Kidney (tissue), 14 donors: ENCODE measurements around the gene CIAO3. TPM values are rescaled to one million over a fixed set of nuclear protein-coding genes. Genes with fewer than 3 reads are reported as not detected.

Source experiments
- DNase-seq, 5 donors: peaks; one replicate each; pipeline ENCODE4 v3.0.0-alpha.2; 2013 to 2020
- FAIRE-seq: peaks from 2 replicates; lab custom pipeline; 2012; peaks lifted over from hg19 to GRCh38; lab: Jason Lieb, UNC
- H3K27ac ChIP-seq, 2 donors: one replicate each; pipeline ENCODE4 v1.7.0; 2013; ENCODE audit warnings: low read depth in 2 of 2, low read length in 2 of 2, inconsistent platforms in 1 of 2
- H3K27me3 ChIP-seq: one replicate; pipeline ENCODE4 v1.7.1; 2013; ENCODE audit warnings: low read length, inconsistent platforms; ENCODE audit not compliant: control insufficient read depth, insufficient read depth
- H3K36me3 ChIP-seq, 3 donors: one replicate each; pipeline versions ENCODE4 v1.7.0 to v1.7.1; 2013; ENCODE audit warnings: low read length in 3 of 3, control low read depth in 1 of 3, inconsistent platforms in 1 of 3; ENCODE audit not compliant: insufficient read depth in 3 of 3, control insufficient read depth in 2 of 3
- H3K4me1 ChIP-seq, 3 donors: one replicate each; pipeline versions ENCODE4 v1.7.0 to v1.7.1; 2013; ENCODE audit warnings: low read length in 3 of 3, inconsistent platforms in 1 of 3, low read depth in 1 of 3; ENCODE audit not compliant: control insufficient read depth in 2 of 3, insufficient read depth in 2 of 3
- H3K4me3 ChIP-seq, 3 donors: one replicate each; pipeline versions ENCODE4 v1.7.0 to v1.8.1; 2013; ENCODE audit warnings: low read length in 3 of 3, control low read depth in 1 of 3, inconsistent platforms in 1 of 3
- H3K9ac ChIP-seq, 3 donors: one replicate each; pipeline versions ENCODE4 v1.7.0 to v1.7.1; 2013; ENCODE audit warnings: low read length in 3 of 3, control low read depth in 1 of 3, inconsistent platforms in 1 of 3
- H3K9me3 ChIP-seq, 3 donors: one replicate each; pipeline versions ENCODE4 v1.7.0 to v1.7.1; 2013; ENCODE audit warnings: low read length in 3 of 3, control low read depth in 1 of 3, inconsistent platforms in 1 of 3; ENCODE audit not compliant: control insufficient read depth in 2 of 3, insufficient read depth in 1 of 3
- intact Hi-C: fragments of 100-400 bp; cut with DNase I; formaldehyde crosslinking; loops from one replicate; pipeline ENCODE4 v1.11.1; 2022
- polyA plus RNA-seq: library from polyadenylated mRNA; stranded (reverse); fragments of 350-450 nt; fragmentation: Illumina TruSeq; extraction: RNeasy Lipid Tissue Mini Kit (QIAGEN cat#74804); gene quantifications from one replicate; pipeline ENCODE4 v1.2.3, GENCODE V29; 2014; ENCODE audit warnings: low read depth, low replicate concordance; ENCODE audit not compliant: insufficient read depth
- total RNA-seq: library from RNA; stranded (reverse); fragmentation: NEBNext Ultra II Directional; extraction: Animal tissue kit (Norgen Biotek cat#: 25700); gene quantifications from one replicate; pipeline ENCODE4 v1.2.1, GENCODE V29; 2021
- TF ChIP-seq, protein P1 (sequence below): IDR thresholded peaks from 3 replicates; pipeline ENCODE4 v1.5.1; 2012; ENCODE audit warnings: mild to moderate bottlenecking, moderate library complexity, borderline replicate concordance; ENCODE audit not compliant: insufficient read depth; ENCODE audit errors: extremely low read depth
- donor health status: control.
- donor health status: control.
- donor health status: control.
- donor health status: control.
- donor health status: control.
- donor health status: DM: yes; HTN: yes; CAD: no.
- donor health status: Normal renal cell carcinoma (clear cell type).

CIAO3 gene
- total and polyA plus RNA-seq, 2 donors from 2014 or later, result 36.8 to 37.7 TPM

DNA sequence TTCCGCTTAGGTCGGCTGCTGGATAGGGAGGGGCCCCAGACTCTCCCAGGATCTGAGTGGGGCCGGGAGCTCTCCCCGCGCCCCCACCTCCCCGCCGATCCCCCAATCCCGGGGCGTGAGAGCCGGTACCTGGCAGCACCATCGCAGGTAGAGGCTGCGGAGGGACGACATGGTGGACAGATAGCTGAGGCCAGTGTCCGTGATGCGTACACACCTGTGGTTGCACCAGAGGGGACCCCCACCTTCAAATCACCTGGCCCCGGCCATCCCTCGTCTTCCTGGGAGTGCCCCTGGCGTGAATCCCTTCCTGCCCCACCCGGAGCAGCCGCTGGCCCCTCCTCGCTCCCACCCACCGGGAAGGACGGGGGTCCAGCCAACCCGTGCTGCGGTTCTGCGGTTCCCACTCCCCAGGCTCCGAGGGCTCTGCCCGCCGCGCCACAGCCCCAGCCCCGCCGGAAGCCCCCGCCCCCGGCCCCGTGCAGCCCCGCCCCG is 45.9 kb downstream of the CIAO3 start:
- Histone ChIP-seq H3K9ac (no peak overlapping the region), H3K27me3 (peaks cover 4% of the 10 kb centered on the region), H3K36me3 (no peaks in the 10 kb centered on the region), H3K4me1 (peaks cover 0 to 5% (median 0%) of the 10 kb centered on the region in 3 donors), H3K4me3 (no peak overlapping the region), H3K9me3 (no peaks in the 10 kb centered on the region), H3K27ac (no peak overlapping the region)
- no peak for FAIRE-seq
- peak in 1 of 5 donors; percentile 86 for DNase-seq
- TF ChIP-seq, protein P1, sequence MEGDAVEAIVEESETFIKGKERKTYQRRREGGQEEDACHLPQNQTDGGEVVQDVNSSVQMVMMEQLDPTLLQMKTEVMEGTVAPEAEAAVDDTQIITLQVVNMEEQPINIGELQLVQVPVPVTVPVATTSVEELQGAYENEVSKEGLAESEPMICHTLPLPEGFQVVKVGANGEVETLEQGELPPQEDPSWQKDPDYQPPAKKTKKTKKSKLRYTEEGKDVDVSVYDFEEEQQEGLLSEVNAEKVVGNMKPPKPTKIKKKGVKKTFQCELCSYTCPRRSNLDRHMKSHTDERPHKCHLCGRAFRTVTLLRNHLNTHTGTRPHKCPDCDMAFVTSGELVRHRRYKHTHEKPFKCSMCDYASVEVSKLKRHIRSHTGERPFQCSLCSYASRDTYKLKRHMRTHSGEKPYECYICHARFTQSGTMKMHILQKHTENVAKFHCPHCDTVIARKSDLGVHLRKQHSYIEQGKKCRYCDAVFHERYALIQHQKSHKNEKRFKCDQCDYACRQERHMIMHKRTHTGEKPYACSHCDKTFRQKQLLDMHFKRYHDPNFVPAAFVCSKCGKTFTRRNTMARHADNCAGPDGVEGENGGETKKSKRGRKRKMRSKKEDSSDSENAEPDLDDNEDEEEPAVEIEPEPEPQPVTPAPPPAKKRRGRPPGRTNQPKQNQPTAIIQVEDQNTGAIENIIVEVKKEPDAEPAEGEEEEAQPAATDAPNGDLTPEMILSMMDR, result no peak
- intact Hi-C loops, result no loop called here

DNA sequence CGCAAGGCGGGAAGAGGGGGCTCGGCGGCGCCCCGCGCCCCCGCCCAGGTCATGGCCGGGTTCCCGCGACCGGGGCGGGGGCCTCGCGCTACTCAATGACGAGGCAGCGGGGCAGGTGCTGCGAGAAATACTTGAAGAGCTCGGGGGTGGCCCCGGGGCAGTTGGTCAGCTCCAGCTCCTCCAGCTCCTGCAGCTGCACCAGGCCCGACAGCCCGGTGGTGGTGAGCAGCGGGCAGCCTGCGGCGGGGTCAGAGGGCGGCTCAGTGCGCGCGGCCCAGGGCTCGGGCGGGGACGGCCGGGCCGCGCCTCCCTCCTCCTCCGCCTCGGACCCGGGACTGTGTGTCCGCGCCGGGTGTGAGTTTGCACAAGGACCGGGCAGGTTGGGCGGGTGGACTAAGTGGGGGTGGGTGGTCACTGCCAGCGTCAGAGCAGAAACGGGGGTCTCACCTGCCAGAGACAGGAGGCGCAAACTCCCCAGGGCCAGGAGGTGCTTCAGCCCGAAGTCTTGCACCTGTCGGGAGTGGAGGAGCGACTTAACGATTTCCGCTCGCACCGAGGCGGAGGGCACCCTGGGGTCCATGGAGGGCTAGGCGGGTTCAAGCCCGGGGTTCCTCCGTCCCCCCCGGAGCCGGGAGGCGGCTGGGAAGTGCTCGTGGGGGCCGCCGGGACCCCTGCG is 46.5 kb downstream of the CIAO3 start:
- TF ChIP-seq, protein P1, result no peak
- DNase-seq (no peak), FAIRE-seq (no peak)
- H3K9ac ChIP-seq, result no peak overlapping the region
- H3K27me3 ChIP-seq, result peaks cover 4% of the 10 kb centered on the region
- H3K36me3 ChIP-seq, result no peaks in the 10 kb centered on the region
- no peak overlapping the region for H3K4me3 ChIP-seq
- H3K4me1 ChIP-seq, result peaks cover 0 to 10% (median 0%) of the 10 kb centered on the region in 3 donors
- H3K27ac ChIP-seq, result no peak overlapping the region
- intact Hi-C loops, result no loop called here
- H3K9me3 ChIP-seq, result no peaks in the 10 kb centered on the region

DNA sequence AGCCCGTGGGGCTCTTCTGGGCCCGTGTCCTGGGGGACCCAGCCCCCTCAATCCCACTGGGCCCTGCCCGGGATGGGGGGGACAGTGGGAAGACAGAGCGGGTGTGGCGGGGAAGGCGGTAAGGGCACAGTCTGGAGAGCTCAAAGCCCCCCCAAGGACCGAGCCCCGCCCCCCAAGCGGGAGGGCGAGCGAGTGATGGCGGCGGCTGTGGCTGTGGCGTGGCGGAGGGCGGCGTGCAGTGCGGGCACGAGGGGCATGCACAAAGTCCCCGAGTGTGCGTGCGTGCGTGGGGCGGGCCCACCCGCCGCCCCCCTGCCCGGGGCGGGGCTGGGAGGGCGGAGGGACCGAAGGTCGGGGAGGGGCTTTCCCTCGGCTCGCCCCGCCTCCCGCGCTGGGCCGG is 47.0 kb downstream of the CIAO3 start:
- H3K36me3 ChIP-seq, result no peaks in the 10 kb centered on the region
- no peak overlapping the region for H3K9ac ChIP-seq
- peaks cover 4% of the 10 kb centered on the region for H3K27me3 ChIP-seq
- DNase-seq (peak in 1 of 5 donors; percentile 23), FAIRE-seq (no peak)
- intact Hi-C loops, result no loop called here
- peaks cover 0 to 16% (median 0%) of the 10 kb centered on the region in 3 donors for H3K4me1 ChIP-seq
- H3K27ac ChIP-seq, result no peak overlapping the region
- TF ChIP-seq, protein P1, result no peak
- H3K9me3 ChIP-seq, result no peaks in the 10 kb centered on the region
- H3K4me3 ChIP-seq, result no peak overlapping the region
